Heart left ventricle (tissue), 13 donors: Measurements from ENCODE around the gene TBC1D12.

ENCODE experiments used
- POLR2A ChIP-seq, 2 donors: fragments of 450-650 bp; IDR thresholded peaks; one replicate each; pipeline ENCODE4 v1.6.1; 2017; ENCODE audit warnings: antibody characterized with exemption in 2 of 2, mild to moderate bottlenecking in 2 of 2, moderate library complexity in 2 of 2
- TF ChIP-seq, protein P1 (sequence below), 12 donors: fragments of 200-600 bp; sonication (generic) in 4 of 12; IDR thresholded peaks; one replicate each; pipeline versions ENCODE4 v1.5.0 to v1.8.0; 2018 to 2022; ENCODE audit warnings: antibody characterized with exemption in 12 of 12, mild to moderate bottlenecking in 5 of 12
- donor health status: ischemic (EF 13 %, LVEDD 7.1; RV severe dilation, severe dysfunction).
- donor health status: DM: no; HTN: yes; CAD: no.
- donor health status: DM: no; HTN: no; CAD: no.
- donor health status: ischemic (EF 25% LVEDD 6.9; RV normal size, moderate dysfunction).
- donor health status: ischemic (EF 25% LVEDD 5.7; RV mildly dilated, moderate dysfunction).
- donor health status: ischemic (EF 35%, LVEDD 5.7; RV mildly dilated, moderate dysfunction).
- donor health status: nonischemic (EF 11% LVEDD 7.7; RV severe dilation, severe dysfunction).
- donor health status: DM: yes; HTN: yes; CAD: no.
- donor health status: PGD.
- donor health status: ischemic (EF 29% LVEDD 5.4; RV normal size, mild dysfunction).
- donor health status: nonischemic (EF 23%, LVEDD 6.1; RV moderate dilation, normal function).

- TF ChIP-seq, protein P1, sequence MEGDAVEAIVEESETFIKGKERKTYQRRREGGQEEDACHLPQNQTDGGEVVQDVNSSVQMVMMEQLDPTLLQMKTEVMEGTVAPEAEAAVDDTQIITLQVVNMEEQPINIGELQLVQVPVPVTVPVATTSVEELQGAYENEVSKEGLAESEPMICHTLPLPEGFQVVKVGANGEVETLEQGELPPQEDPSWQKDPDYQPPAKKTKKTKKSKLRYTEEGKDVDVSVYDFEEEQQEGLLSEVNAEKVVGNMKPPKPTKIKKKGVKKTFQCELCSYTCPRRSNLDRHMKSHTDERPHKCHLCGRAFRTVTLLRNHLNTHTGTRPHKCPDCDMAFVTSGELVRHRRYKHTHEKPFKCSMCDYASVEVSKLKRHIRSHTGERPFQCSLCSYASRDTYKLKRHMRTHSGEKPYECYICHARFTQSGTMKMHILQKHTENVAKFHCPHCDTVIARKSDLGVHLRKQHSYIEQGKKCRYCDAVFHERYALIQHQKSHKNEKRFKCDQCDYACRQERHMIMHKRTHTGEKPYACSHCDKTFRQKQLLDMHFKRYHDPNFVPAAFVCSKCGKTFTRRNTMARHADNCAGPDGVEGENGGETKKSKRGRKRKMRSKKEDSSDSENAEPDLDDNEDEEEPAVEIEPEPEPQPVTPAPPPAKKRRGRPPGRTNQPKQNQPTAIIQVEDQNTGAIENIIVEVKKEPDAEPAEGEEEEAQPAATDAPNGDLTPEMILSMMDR (IDR thresholded peaks at IDR 0.05): no peak
- no peak for TF ChIP-seq POLR2A (IDR thresholded peaks at IDR 0.05)
Observed at GRCh38 chr10:94430701-94431100, 28.4 kb downstream of the TBC1D12 start.
